CD14-positive monocyte (primary cell): ENCODE results near the gene FGF9. TPM values are rescaled to one million over a fixed set of nuclear protein-coding genes. Genes with fewer than 3 reads are reported as not detected.

Source experiments
- DNase-seq, 3 donors: peaks; one replicate each; pipeline ENCODE4 v3.0.0-alpha.2; 2011 to 2022
- H2AFZ ChIP-seq: 2 replicates; pipeline ENCODE4 v1.6.0; 2012; ENCODE audit warnings: mild to moderate bottlenecking, low read depth, low read length, inconsistent platforms; ENCODE audit not compliant: insufficient read depth, poor library complexity, severe bottlenecking
- H3K27ac ChIP-seq, 2 donors: 1 replicate in 1 of 2; 2 replicates in 1 of 2; pipeline ENCODE4 v1.5.1; 2012 to 2013; ENCODE audit warnings: low read length in 2 of 2, control low read depth in 1 of 2, inconsistent platforms in 1 of 2, low read depth in 1 of 2, mild to moderate bottlenecking in 1 of 2
- H3K27me3 ChIP-seq, 2 donors: one replicate each; pipeline versions ENCODE4 v1.6.0 to v1.6.1; 2011 to 2013; ENCODE audit warnings: low read length in 2 of 2; ENCODE audit not compliant: control insufficient read depth in 2 of 2, insufficient read depth in 2 of 2
- H3K36me3 ChIP-seq, 2 donors: replicated peaks in 1 of 2; 1 replicate in 1 of 2; 2 replicates in 1 of 2; pipeline versions ENCODE4 v1.5.1 to v1.6.1; 2012 to 2013; ENCODE audit warnings: low read length in 2 of 2, control low read depth in 1 of 2, inconsistent platforms in 1 of 2, mild to moderate bottlenecking in 1 of 2; ENCODE audit not compliant: insufficient read depth in 2 of 2, control insufficient read depth in 1 of 2
- H3K4me1 ChIP-seq, 2 donors: 1 replicate in 1 of 2; 2 replicates in 1 of 2; pipeline versions ENCODE4 v1.5.1 to v1.6.1; 2012 to 2013; ENCODE audit warnings: low read length in 2 of 2, control low read depth in 1 of 2, inconsistent platforms in 1 of 2, mild to moderate bottlenecking in 1 of 2, moderate library complexity in 1 of 2; ENCODE audit not compliant: insufficient read depth in 2 of 2, control insufficient read depth in 1 of 2
- H3K4me2 ChIP-seq: replicated peaks from 2 replicates; pipeline ENCODE3; 2012; ENCODE audit warnings: low read length, moderate library complexity, mild to moderate bottlenecking; ENCODE audit not compliant: poor library complexity, severe bottlenecking; ENCODE audit errors: extremely low read depth
- H3K4me3 ChIP-seq, 3 experiments: fragments of 200-600 bp in 1 of 3; sonication (generic) in 1 of 3; replicated peaks in 1 of 3; 1 replicate in 2 of 3; 2 replicates in 1 of 3; pipeline ENCODE4 v1.5.1; 2011 to 2013; ENCODE audit warnings: low read length in 3 of 3, mild to moderate bottlenecking in 3 of 3, control low read depth in 2 of 3, low read depth in 2 of 3, inconsistent platforms in 1 of 3, moderate library complexity in 1 of 3
- H3K79me2 ChIP-seq: 2 replicates; pipeline ENCODE4 v1.6.0; 2012; ENCODE audit warnings: mild to moderate bottlenecking, control low read depth, inconsistent platforms, low read length, moderate library complexity; ENCODE audit not compliant: insufficient read depth
- H3K9ac ChIP-seq: 2 replicates; pipeline ENCODE4 v1.6.0; 2017; ENCODE audit warnings: low read length, mild to moderate bottlenecking; ENCODE audit not compliant: insufficient read depth, poor library complexity, severe bottlenecking
- H3K9me3 ChIP-seq, 2 donors: replicated peaks in 1 of 2; 1 replicate in 1 of 2; 2 replicates in 1 of 2; pipeline versions ENCODE4 v1.5.1 to v1.6.1; 2012 to 2013; ENCODE audit warnings: low read length in 2 of 2, control low read depth in 1 of 2; ENCODE audit not compliant: control insufficient read depth in 1 of 2, insufficient read depth in 1 of 2
- H4K20me1 ChIP-seq: 2 replicates; pipeline ENCODE4 v1.6.0; 2012; ENCODE audit warnings: mild to moderate bottlenecking, low read length, control low read depth, moderate library complexity; ENCODE audit not compliant: insufficient read depth
- H3K27ac Mint-ChIP-seq, 7 donors: one replicate each; pipeline ENCODE4 v1.8.0; 2020; ENCODE audit warnings: mild to moderate bottlenecking in 7 of 7, mixed read lengths in 7 of 7, moderate library complexity in 6 of 7, inconsistent platforms in 2 of 7
- H3K27me3 Mint-ChIP-seq, 3 donors: one replicate each; pipeline ENCODE4 v1.8.0; 2021 to 2022; ENCODE audit warnings: low read depth in 3 of 3, mild to moderate bottlenecking in 3 of 3, mixed read lengths in 3 of 3, moderate library complexity in 3 of 3, inconsistent platforms in 1 of 3
- H3K36me3 Mint-ChIP-seq, 2 donors: one replicate each; pipeline ENCODE4 v1.8.0; 2020; ENCODE audit warnings: mixed read lengths in 2 of 2, inconsistent platforms in 1 of 2, mild to moderate bottlenecking in 1 of 2
- H3K4me1 Mint-ChIP-seq: one replicate; pipeline ENCODE4 v1.8.0; 2020; ENCODE audit warnings: mild to moderate bottlenecking, mixed read lengths
- H3K4me3 Mint-ChIP-seq, 2 donors: one replicate each; pipeline ENCODE4 v1.8.0; 2020; ENCODE audit warnings: mild to moderate bottlenecking in 2 of 2, mixed read lengths in 2 of 2, moderate library complexity in 1 of 2
- H3K9me3 Mint-ChIP-seq, 7 donors: one replicate each; pipeline ENCODE4 v1.8.0; 2020 to 2022; ENCODE audit warnings: mixed read lengths in 7 of 7, mild to moderate bottlenecking in 6 of 7, moderate library complexity in 6 of 7, inconsistent platforms in 2 of 7
- WGBS: methylation state at CpG from one replicate; pipeline ENCODE4 v1.1.5; 2013; ENCODE audit warnings: missing lambda C conversion rate; ENCODE audit not compliant: insufficient coverage; 5-methylcytosine and 5-hydroxymethylcytosine counted together
- intact Hi-C, 2 donors: fragments of 100-400 bp; cut with micrococcal nuclease; formaldehyde crosslinking; loops; one replicate each; pipeline versions ENCODE4 v1.15.0 to v1.15.1; 2023
- polyA plus RNA-seq, 3 donors: library from polyadenylated mRNA; depleted of rRNA in 1 of 3; unstranded in 2 of 3; stranded (reverse) in 1 of 3; fragments of 300-500 nt in 2 of 3; fragments of >200 nt in 1 of 3; fragmentation: Illumina TruSeq in 2 of 3; gene quantifications; 1 replicate in 2 of 3; 2 replicates in 1 of 3; pipeline ENCODE4 v1.2.3, GENCODE V29; 2012 to 2021
- TF ChIP-seq, protein P1 (sequence below): fragments of 200-600 bp; IDR thresholded peaks from one replicate; pipeline ENCODE4 v1.8.0; 2022; ENCODE audit warnings: antibody characterized with exemption, mild to moderate bottlenecking

FGF9 gene
- polyA plus RNA-seq, 3 donors: 0.03 to 0.16 TPM; not detected in 1

DNA sequence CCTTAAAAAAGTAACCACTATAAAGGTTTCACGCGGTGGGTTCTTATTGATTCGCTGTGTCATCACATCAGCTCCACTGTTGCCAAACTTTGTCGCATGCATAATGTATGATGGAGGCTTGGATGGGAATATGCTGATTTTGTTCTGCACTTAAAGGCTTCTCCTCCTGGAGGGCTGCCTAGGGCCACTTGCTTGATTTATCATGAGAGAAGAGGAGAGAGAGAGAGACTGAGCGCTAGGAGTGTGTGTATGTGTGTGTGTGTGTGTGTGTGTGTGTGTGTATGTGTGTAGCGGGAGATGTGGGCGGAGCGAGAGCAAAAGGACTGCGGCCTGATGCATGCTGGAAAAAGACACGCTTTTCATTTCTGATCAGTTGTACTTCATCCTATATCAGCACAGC, 30.6 kb downstream of the FGF9 start:
- intact Hi-C loops: no loop called here

DNA sequence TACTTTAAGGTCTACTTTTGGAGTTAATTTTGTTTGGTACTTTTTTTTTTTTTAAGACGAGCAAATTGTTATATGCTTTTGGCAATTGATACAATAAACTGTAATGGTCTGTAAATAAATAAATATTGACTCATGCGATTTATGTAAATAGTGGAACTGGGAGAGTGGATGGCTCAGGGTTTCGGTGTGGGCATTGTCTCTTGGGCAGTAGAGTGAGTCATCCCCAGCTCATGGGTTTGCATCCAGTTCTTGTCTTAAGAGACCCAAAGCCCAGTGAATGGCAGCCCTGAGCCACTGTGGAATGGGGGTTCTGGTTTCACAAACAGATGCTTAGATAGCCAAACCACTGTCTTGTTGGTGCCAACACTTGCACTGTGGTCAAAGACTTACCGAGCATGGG, 33.0 kb downstream of the FGF9 start:
- no peaks in the 10 kb centered on the region for H3K36me3 Mint-ChIP-seq
- TF ChIP-seq, protein P1, sequence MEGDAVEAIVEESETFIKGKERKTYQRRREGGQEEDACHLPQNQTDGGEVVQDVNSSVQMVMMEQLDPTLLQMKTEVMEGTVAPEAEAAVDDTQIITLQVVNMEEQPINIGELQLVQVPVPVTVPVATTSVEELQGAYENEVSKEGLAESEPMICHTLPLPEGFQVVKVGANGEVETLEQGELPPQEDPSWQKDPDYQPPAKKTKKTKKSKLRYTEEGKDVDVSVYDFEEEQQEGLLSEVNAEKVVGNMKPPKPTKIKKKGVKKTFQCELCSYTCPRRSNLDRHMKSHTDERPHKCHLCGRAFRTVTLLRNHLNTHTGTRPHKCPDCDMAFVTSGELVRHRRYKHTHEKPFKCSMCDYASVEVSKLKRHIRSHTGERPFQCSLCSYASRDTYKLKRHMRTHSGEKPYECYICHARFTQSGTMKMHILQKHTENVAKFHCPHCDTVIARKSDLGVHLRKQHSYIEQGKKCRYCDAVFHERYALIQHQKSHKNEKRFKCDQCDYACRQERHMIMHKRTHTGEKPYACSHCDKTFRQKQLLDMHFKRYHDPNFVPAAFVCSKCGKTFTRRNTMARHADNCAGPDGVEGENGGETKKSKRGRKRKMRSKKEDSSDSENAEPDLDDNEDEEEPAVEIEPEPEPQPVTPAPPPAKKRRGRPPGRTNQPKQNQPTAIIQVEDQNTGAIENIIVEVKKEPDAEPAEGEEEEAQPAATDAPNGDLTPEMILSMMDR: no peak

More for the DNA sequence above, 30.6 kb downstream of the FGF9 start:
- Mint-ChIP-seq H3K4me3 (no peak overlapping the region), H3K27me3 (peaks cover 0 to 5% (median 3%) of the 10 kb centered on the region in 3 donors), H3K9me3 (peaks cover 0 to 2% (median 0%) of the 10 kb centered on the region in 7 donors), H3K27ac (no peak overlapping the region), H3K4me1 (no peaks in the 10 kb centered on the region), H3K36me3 (no peaks in the 10 kb centered on the region)
- H3K4me2 ChIP-seq: no peak overlapping the region
- H4K20me1 ChIP-seq: no peaks in the 10 kb centered on the region
- H3K9ac ChIP-seq: no peak overlapping the region
- DNase-seq: no peak
- H3K4me1 ChIP-seq: no peaks in the 10 kb centered on the region
- H3K4me3 ChIP-seq: no peak overlapping the region
- no peaks in the 10 kb centered on the region for H3K79me2 ChIP-seq
- TF ChIP-seq, protein P1: no peak
- H3K27ac ChIP-seq: no peak overlapping the region
- no peaks in the 10 kb centered on the region for H3K27me3 ChIP-seq
- no peak overlapping the region for H2AFZ ChIP-seq
- H3K36me3 ChIP-seq: no peaks in the 10 kb centered on the region
- WGBS: 92% methylated on average over 2 of the region's 10 CpGs
- H3K9me3 ChIP-seq: no peaks in the 10 kb centered on the region

More for the DNA sequence above, 33.0 kb downstream of the FGF9 start:
- Mint-ChIP-seq H3K27me3 (peaks cover 0 to 4% (median 2%) of the 10 kb centered on the region in 3 donors), H3K4me1 (no peaks in the 10 kb centered on the region), H3K4me3 (no peak overlapping the region), H3K27ac (no peak overlapping the region), H3K9me3 (peaks cover 0 to 2% (median 0%) of the 10 kb centered on the region in 7 donors)
- Histone ChIP-seq H3K4me1 (no peaks in the 10 kb centered on the region), H4K20me1 (no peaks in the 10 kb centered on the region), H3K9ac (no peak overlapping the region), H3K27ac (no peak overlapping the region), H3K9me3 (no peaks in the 10 kb centered on the region), H3K4me2 (no peak overlapping the region), H2AFZ (no peak overlapping the region), H3K4me3 (no peak overlapping the region), H3K79me2 (no peaks in the 10 kb centered on the region), H3K36me3 (no peaks in the 10 kb centered on the region), H3K27me3 (no peaks in the 10 kb centered on the region)
- DNase-seq: no peak
- intact Hi-C loops: no loop called here
- WGBS: 95% methylated on average over 3 of the region's 4 CpGs
